GOT3 (cell line): ENCODE measurements around the gene ENTHD1.

ENCODE experiments used
- DNase-seq: peaks from one replicate; lab custom pipeline; 2025; ENCODE audit warnings: mixed read lengths; lab: John Stamatoyannopoulos, UW

ENTHD1 gene

GRCh38 chr22:39712751-39713525 is 180.6 kb downstream of the ENTHD1 start:
- DNase-seq, result no peak

- no peak for DNase-seq
These were observed 181.5 kb downstream of the ENTHD1 start for GRCh38 chr22:39712081-39712480.

DNA sequence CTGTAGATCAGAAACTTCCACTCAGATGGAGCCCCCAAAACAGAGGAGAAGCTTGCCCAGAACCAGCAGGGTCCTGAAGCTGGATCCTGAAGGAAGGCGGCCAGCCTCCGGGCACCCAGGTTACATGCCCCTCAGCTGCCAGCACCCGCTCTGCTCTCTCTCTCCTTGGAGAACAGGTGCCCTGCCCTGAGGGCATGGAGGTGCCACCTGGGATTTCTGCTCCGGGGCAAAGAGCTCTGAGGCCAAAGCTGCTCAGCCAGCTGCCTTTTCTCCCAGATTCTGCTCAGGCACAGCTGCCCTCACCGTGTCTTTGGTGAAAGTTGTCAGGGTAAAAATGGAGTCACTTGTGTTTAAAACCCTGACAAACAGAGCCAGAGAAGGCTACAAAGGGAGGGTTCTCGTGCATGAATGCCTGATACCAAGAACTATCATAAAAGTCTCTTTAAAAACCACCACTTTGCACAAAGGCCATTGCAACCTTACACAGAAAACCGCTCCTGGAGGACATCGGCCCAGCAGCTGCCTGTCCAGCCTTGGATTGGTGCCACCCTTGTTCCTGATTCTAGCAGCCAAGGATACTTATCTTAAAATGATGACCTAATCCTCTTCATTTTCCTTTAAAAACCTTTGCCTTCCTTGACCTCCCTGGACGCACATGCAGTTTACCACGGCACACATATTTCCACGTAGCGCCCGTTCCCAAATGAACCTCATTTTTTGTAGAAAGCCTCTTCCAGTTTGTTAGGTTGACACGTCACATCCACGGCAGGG is 183.0 kb downstream of the ENTHD1 start:
- DNase-seq, result no peak

GRCh38 chr22:39707816-39708215 is 185.7 kb downstream of the ENTHD1 start:
- no peak for DNase-seq

DNA sequence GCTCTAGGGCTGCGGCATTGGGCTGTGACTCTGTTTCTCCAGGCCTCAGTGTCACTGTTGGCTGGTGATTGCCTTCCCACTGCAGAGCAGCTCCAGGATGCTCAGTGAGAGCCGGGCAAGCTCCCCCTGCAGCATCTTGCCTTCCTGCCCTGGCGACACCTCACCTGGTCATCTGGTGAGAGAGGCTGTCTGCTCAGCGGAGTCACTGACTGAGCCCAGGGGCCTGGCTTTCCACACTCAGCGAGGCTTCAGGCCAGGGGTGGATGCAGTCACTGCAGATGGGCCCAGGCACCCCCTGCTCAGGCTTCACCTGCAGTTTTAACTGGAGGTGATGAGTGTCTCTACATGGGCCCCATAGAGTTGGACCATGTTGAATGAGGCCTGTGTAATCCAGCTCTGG is 186.2 kb downstream of the ENTHD1 start:
- DNase-seq, result no peak

GRCh38 chr22:39706376-39707140 is 187.0 kb downstream of the ENTHD1 start:
- no peak for DNase-seq

DNA sequence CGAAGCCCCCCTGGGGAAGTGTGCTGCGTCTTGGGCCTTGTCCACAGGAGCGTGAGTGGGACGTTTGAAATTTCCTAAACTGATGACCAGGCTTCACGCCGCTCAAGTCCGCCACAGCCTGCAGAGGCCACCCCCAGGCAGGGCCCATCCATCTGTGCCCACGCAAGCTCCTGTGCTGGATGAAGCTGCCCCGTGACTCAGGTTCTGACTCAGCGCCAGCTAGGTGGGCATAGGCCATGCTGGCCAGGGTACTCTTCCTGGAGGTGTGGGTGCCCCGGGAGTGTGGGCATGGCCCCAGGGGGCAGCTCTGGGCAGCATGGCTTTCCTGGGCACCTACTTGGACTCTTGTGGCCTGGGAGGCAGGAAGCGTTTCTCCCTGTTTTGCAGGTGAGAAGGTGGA is 188.2 kb downstream of the ENTHD1 start:
- no peak for DNase-seq

- DNase-seq, result no peak
These were observed 189.5 kb downstream of the ENTHD1 start for GRCh38 chr22:39703928-39704639.

DNA sequence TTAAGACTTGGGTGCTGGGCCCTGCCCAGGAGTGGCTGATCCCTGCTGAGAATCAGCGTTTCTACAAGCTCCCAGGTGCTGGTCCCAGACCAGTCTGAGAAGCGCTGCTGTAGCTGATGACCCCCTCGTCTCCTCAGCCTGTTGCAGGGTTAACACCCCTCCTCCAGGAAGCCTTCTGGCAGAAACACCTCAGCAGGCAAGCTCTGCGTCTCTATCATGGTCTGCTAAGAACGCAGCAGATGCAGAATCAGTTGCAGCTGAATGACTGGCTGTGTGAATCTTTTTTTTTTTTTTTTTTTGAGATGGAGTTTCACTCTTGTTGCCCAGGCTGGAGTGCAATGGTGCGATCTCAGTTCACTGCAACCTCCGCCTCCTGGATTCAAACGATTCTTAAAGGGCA is 190.5 kb downstream of the ENTHD1 start:
- DNase-seq, result no peak

GRCh38 chr22:39700565-39700964 is 193.0 kb downstream of the ENTHD1 start:
- no peak for DNase-seq

GRCh38 chr22:39699631-39700360 is 193.8 kb downstream of the ENTHD1 start:
- no peak for DNase-seq

- no peak for DNase-seq
These were observed 195.7 kb downstream of the ENTHD1 start for GRCh38 chr22:39697790-39698430.

GRCh38 chr22:39693943-39694500 is 199.5 kb downstream of the ENTHD1 start:
- no peak for DNase-seq
